GM12872 (cell line): ENCODE data around the gene MBNL1.

ENCODE experiments used
- TF ChIP-seq, protein P1 (sequence below): IDR thresholded peaks from 3 replicates; pipeline ENCODE4 v1.5.1; 2011; ENCODE audit warnings: low read depth, mild to moderate bottlenecking, low read length, moderate library complexity; ENCODE audit not compliant: insufficient read depth

MBNL1 gene

DNA sequence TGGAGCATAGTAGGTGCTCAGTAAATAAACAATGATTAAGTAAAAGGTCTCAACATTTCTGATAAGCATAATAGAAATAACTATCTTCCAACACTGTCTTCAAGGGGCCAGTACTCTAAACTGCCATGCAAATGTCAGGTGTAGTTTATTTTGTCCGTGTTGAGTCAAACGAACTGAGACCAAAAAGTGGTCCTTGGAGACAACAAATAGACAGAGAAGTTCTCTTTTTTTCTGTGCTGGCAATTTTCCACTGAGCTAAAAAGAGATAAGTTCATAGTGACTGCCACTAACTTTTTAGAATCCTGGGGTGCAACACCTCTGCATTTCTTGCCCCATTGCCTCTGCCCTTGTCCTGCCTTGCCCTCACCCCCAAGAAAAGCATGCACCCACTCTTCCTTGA is 14.7 kb upstream of the MBNL1 start:
- TF ChIP-seq, protein P1, sequence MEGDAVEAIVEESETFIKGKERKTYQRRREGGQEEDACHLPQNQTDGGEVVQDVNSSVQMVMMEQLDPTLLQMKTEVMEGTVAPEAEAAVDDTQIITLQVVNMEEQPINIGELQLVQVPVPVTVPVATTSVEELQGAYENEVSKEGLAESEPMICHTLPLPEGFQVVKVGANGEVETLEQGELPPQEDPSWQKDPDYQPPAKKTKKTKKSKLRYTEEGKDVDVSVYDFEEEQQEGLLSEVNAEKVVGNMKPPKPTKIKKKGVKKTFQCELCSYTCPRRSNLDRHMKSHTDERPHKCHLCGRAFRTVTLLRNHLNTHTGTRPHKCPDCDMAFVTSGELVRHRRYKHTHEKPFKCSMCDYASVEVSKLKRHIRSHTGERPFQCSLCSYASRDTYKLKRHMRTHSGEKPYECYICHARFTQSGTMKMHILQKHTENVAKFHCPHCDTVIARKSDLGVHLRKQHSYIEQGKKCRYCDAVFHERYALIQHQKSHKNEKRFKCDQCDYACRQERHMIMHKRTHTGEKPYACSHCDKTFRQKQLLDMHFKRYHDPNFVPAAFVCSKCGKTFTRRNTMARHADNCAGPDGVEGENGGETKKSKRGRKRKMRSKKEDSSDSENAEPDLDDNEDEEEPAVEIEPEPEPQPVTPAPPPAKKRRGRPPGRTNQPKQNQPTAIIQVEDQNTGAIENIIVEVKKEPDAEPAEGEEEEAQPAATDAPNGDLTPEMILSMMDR, result no peak

DNA sequence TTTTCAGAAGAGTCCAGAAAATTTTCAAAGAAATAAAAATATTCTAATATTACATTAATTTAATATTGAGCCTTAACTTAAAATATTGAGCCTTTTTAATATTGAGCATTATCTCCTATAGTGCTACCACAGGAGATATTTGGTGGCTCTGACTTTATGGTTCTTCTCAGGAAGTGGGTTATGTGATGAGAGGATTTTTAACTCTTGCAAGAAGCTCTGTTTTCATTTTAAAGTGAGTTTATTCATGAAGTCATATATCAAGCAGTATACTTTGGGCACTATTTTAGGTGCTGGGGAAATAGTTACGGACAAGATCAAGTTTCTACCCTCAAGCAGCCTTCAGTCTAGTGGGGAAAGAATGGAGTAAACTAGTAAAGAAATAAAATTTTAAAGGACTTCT is 13.4 kb upstream of the MBNL1 start:
- TF ChIP-seq, protein P1, result no peak

DNA sequence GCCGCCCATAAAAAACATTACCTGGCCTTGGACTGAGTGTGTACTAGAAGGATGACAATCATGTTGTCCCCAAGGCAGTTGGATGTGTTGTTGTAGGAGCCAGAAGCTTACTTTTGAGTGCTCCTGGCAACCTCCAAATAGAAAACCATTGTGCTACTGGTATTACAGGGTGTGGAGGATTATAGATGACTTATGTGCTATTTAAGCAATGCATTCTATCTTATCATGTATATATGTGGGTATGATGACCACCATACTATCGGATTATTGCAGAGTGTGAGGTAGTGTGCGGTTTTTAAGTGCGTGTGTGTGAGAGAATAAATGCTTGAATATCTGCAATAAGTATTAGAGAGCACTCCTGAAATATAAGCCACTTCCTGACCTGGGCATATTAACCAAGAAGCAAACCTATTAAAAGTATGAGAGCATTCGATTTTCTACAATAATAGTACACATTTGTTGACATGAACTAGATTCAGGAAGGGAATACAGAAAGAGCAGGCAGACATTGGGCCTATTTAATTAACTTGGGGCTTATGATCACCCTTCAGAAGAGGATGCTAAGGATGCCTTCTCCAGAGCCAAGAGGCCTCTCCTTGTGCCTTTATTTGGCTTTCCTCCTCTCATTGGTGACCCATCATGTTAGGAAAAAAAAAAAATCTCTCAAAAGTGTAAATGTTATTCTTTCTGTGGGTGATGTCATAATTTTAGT is 11.7 kb upstream of the MBNL1 start:
- TF ChIP-seq, protein P1, result no peak

DNA sequence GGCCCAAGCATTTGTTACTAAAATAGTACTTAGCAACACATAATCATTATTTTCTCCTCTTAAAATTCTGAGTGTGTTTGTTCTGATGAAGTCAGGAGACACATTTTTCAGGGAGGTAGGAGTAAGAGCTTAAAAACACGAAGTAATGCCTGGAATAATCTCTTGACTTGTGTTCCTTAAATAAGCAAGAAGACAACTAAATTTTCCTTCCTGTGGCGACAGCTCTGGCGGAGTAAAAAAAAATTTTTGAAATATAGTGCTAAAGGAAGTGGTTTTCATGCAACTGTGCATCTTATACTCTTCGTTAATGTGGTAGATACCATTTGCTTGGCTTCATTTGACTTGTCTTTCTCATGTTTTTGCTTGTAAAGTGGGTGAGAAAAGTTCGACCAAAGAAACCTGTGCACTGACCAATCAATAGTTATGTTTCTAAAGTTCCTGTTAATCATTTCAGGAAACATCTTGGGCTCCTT is 11.1 kb upstream of the MBNL1 start:
- TF ChIP-seq, protein P1, result no peak

DNA sequence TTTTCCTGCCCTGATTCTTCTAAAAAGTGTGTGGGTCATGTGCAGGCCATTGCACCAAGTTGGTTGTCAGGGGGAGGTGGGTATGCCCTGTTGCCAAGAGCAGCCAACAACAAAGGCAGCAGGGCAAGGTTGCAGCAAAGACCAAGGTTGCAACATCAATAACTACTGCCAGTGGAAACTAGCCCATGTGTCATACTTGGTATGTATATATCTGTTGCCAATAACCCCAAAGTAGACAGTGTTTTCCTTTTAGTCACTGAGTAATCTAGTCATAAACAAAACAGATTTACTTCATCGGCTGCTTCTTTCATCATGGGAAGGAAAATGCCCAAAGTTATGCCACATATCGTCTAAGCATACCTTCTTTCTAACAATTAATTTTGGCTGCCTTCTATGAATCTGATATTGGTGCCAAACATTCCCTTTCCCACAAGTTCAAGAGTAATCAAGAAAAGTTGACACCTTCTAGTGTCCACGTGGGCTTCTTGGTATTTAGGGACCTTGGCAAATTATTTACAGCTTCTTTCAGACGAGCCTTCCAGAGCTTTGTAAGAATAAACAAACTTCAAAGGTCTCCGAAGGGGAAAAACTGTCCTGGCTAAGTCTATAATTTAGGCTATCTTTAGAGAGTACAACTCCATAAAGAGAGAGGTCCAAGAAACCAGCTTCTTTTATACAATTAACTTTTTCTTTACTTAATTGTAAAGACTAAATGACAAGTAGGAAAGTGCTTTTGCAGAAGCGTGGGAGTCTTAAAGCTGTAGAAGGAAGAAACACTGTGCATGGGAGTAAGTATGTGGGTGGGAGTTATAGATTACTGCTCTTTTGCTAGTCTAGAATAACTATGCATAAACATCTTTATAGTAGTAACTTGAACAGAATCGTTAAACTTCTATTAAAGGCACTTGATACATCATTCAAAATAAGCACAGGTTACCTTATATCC is 10.0 kb upstream of the MBNL1 start:
- TF ChIP-seq, protein P1, result no peak

DNA sequence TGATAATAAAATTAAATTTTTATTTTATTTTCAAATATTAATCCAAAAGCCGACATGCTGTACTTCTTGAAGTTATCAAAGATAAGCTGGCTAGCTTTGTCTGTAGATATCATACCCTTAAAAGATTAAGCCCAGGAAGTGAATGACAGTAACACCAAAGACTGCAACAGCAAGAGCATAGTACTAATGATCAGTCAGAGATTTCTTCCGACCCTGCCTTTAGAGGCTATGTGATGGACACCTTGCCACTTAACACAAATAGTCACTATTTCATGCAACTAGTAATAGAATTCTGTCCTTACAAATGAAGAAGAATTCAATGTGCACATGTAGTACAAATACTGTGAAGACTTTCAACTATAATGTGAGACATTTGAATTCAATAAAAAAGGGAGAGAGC is 9.3 kb upstream of the MBNL1 start:
- TF ChIP-seq, protein P1, result no peak

DNA sequence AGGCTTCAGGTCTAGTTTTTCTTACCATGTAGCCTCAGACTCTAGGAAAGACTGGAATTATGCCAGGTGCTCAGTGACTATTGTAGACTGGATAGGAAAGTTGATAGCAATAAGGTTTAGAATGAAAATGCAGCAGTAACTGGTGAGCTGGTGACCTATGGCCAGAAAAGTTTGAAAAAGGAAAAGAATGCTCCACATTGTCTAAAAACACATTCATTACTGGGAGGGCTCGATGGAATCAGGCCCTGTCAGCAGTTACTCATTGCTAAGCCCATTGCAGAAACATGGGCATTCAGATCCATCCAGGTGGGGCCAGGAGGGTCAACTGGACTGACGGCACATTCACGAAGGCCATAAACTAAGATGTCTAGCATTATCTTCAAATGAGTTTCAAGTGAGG is 8.7 kb upstream of the MBNL1 start:
- TF ChIP-seq, protein P1, result no peak
